SH-SY5Y (cell line): ENCODE data around the gene GAB2.

Experiments used
- GATA2 ChIP-seq: IDR thresholded peaks from 2 replicates; pipeline ENCODE4 v1.6.1; 2011; ENCODE audit warnings: mild to moderate bottlenecking, low read depth, low read length
- GATA3 ChIP-seq: IDR thresholded peaks from 2 replicates; pipeline ENCODE4 v1.6.1; 2011; ENCODE audit warnings: low read depth, mild to moderate bottlenecking, low read length, moderate library complexity

- TF ChIP-seq GATA2 (no peak), GATA3 (no peak)
Measured at GRCh38 chr11:78349114-78349513, 68.5 kb downstream of the GAB2 start.
